ENCODE results near the gene AGL.

DNA sequence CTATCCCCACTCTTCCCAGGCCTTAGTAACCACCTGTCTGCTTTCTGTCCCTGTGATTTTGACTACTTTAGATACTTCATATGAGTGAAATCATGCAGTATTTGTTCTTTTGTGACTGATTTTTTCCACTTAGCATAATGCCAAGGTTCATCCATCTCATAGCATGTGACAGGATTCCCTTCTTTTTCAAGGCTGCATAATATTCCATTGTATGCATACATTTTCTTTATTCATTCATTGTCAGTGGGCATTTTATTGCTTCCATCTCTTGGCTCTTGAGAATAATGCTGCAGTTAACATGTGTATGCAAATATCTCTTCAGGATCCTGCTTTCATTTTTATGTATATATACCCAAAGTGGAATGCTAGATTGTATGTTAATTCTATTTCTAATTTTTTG is 56.4 kb downstream of the AGL start:
- TF ChIP-seq, protein P1, sequence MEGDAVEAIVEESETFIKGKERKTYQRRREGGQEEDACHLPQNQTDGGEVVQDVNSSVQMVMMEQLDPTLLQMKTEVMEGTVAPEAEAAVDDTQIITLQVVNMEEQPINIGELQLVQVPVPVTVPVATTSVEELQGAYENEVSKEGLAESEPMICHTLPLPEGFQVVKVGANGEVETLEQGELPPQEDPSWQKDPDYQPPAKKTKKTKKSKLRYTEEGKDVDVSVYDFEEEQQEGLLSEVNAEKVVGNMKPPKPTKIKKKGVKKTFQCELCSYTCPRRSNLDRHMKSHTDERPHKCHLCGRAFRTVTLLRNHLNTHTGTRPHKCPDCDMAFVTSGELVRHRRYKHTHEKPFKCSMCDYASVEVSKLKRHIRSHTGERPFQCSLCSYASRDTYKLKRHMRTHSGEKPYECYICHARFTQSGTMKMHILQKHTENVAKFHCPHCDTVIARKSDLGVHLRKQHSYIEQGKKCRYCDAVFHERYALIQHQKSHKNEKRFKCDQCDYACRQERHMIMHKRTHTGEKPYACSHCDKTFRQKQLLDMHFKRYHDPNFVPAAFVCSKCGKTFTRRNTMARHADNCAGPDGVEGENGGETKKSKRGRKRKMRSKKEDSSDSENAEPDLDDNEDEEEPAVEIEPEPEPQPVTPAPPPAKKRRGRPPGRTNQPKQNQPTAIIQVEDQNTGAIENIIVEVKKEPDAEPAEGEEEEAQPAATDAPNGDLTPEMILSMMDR (IDR thresholded peaks at IDR 0.05), result no peak
- no peak for TF ChIP-seq POLR2A (IDR thresholded peaks at IDR 0.05)

Measured in Peyer's patch (tissue), 4 donors.